ENCODE data around the gene INSYN2B.

INSYN2B gene

DNA sequence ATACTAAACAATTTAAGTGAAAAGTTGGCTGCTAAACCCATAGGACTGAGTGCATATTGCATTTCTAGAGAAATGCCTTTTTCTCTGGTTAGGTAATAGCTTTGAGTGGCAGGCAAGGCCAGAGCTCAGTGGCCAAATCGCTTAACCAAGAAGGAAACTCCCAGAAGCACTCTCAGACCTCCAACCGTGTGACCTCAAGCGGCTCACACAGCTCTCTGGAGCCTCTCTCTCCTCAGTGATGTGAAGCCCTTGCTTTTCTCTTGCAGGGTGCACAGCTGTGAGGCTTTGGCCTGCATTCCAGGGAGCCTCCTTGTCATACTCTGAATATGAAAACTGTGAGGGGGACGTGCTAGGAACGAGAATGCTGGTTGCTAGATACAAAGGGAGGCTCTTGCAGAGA lies 106.7 kb downstream of the INSYN2B start:
- H3K4me3 ChIP-seq (replicated peaks in 1 of 2; ENCODE audit: low read depth in 2 of 2, low read length in 2 of 2) = no peak overlapping the region
- TF ChIP-seq, protein P1, sequence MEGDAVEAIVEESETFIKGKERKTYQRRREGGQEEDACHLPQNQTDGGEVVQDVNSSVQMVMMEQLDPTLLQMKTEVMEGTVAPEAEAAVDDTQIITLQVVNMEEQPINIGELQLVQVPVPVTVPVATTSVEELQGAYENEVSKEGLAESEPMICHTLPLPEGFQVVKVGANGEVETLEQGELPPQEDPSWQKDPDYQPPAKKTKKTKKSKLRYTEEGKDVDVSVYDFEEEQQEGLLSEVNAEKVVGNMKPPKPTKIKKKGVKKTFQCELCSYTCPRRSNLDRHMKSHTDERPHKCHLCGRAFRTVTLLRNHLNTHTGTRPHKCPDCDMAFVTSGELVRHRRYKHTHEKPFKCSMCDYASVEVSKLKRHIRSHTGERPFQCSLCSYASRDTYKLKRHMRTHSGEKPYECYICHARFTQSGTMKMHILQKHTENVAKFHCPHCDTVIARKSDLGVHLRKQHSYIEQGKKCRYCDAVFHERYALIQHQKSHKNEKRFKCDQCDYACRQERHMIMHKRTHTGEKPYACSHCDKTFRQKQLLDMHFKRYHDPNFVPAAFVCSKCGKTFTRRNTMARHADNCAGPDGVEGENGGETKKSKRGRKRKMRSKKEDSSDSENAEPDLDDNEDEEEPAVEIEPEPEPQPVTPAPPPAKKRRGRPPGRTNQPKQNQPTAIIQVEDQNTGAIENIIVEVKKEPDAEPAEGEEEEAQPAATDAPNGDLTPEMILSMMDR (IDR thresholded peaks at IDR 0.05; ENCODE audit: low read depth, low read length) = no peak
- peak; percentile 26 to 79 for DNase-seq (ENCODE audit: low read depth in 2 of 2)

DNA sequence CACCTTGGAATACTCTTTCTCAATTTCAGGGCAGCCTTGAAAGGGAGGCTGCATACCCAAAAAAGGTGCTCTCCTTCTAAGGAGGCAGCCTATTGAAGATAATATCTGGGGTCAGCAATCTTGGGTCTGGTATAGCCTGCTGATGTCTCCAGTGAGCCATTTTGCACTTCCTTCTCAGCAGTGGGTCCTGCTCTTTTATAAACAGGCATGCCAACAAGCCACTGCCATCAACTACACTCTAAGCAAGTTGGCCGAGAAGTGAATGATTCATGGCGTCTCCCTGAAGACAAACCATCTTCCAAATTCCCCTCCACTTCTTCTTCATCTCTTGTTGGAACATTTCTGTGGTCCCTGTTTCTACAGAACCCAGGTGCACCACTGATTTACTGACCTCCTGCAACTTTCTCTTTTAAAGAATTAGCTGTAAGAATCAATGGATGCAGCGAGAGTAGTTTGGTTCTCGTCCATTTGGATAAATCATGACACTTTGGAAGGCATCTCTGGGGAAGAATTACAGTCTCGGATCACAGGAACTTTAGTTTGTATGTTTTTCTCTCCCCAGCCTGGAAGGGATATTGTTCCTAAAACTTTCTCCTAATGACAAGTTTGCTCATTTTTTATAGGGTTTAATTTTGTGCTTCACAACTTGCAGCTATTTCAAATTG lies 108.3 kb downstream of the INSYN2B start:
- no peak for DNase-seq (ENCODE audit: low read depth in 2 of 2)
- TF ChIP-seq, protein P1 (IDR thresholded peaks at IDR 0.05; ENCODE audit: low read depth, low read length) = no peak

DNA sequence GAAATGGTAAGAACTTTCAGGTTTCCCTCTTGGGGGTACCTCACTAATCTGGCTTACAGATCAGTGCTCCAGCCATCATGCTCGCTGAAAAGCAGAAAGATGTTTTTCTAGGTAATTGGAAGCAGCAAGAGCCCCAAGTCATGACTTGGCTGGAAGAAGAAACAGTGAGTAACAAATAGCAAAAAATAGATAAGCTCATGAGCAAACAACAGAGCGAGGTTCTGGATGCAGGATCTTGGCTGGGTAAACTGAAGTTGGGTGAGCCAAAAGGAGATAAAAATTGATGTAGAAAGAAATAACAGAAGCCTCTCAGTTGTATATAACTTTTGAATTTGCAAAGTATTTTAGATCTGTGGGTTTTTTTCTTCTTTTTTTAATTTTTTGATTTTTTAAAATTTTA lies 110.1 kb downstream of the INSYN2B start:
- no peak overlapping the region for H3K4me3 ChIP-seq (replicated peaks in 1 of 2; ENCODE audit: low read depth in 2 of 2, low read length in 2 of 2)
- DNase-seq (ENCODE audit: low read depth in 2 of 2) = peak in 1 of 2 donors; percentile 60
- TF ChIP-seq, protein P1 (IDR thresholded peaks at IDR 0.05; ENCODE audit: low read depth, low read length) = no peak

More for the DNA sequence above, 108.3 kb downstream of the INSYN2B start:
- H3K4me3 ChIP-seq (replicated peaks in 1 of 2; ENCODE audit: low read depth in 2 of 2, low read length in 2 of 2) = no peak overlapping the region

DNA sequence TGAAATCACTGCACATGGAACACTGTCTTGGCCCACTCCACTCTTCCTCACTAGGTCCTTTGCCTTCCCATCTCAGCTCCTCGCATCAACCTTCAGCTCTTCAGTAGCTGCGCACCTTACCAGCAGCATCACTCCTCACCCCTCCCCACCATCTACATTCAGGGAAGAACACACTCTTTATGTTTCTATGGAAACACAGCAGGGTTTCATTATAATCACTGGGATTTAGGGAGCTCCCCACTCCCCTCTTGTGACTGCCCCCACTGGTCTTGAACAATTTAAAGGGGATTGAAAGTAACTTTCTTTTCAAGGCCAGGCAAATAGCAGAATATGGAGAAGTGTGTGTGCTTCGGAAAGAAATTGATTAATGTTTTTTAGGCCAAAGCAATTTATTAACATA lies 111.2 kb downstream of the INSYN2B start:
- TF ChIP-seq, protein P1 (IDR thresholded peaks at IDR 0.05; ENCODE audit: low read depth, low read length) = no peak
- H3K4me3 ChIP-seq (replicated peaks in 1 of 2; ENCODE audit: low read depth in 2 of 2, low read length in 2 of 2) = no peak overlapping the region
- no peak for DNase-seq (ENCODE audit: low read depth in 2 of 2)

DNA sequence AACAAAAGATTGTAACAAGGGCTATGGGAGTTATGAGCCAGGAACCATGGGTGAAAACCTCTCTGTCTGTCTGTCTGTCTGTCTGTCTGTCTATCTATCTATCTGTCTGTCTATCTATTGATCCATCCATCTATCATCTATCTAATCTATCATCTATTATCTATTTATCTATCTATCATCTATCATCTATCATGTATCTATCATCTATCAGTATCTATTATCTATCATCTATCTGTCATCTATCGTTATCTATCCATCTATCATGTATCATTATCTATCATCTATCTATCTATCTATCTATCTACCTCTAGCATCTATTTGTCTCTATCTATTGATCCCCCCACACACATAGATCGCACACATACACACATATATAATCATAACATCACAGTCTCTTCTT lies 112.9 kb downstream of the INSYN2B start:
- no peak overlapping the region for H3K4me3 ChIP-seq (replicated peaks in 1 of 2; ENCODE audit: low read depth in 2 of 2, low read length in 2 of 2)
- TF ChIP-seq, protein P1 (IDR thresholded peaks at IDR 0.05; ENCODE audit: low read depth, low read length) = no peak
- no peak for DNase-seq (ENCODE audit: low read depth in 2 of 2)

DNA sequence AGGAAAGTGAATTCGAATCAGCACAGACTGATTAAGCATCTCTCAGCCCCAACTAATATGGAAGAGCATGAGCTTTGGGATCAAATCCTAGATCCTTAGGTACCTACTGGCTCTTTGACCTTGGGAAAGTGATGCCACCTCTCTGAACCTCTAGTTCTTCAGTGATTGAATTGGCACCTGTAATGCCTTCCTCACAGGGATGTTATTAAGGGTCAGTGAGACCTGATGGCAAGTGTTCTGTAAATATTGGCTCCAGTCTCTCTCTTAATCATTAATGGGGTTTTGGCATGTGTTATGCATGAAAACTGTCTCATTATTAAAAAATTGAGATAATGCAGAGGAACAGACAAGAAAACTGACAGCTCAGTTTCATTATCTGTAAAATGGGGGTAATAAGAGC lies 115.8 kb downstream of the INSYN2B start:
- DNase-seq (ENCODE audit: low read depth in 2 of 2) = no peak
- TF ChIP-seq, protein P1 (IDR thresholded peaks at IDR 0.05; ENCODE audit: low read depth, low read length) = no peak
- H3K4me3 ChIP-seq (replicated peaks in 1 of 2; ENCODE audit: low read depth in 2 of 2, low read length in 2 of 2) = no peak overlapping the region

DNA sequence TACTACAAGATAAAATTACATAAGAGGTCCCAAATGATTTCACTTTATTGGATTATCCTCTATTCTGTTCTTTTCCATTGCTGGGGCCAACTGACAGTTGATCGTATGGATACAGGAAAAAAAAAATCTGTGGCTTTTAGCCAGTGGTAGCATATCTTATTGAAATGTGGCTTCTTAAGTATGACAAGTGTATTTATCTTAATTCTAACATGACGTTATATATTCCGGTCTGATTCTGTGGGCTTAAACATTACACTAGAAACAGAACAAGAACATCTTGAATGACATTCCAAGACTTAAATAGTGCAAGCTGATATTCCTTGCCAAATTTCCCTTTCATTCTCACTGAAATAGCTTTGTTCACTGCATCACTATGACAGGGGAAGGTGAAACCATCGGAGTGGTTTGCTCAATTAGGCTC lies 117.9 kb downstream of the INSYN2B start:
- H3K4me3 ChIP-seq (replicated peaks in 1 of 2; ENCODE audit: low read depth in 2 of 2, low read length in 2 of 2) = no peak overlapping the region
- peak in 1 of 2 donors; percentile 61 for DNase-seq (ENCODE audit: low read depth in 2 of 2)
- TF ChIP-seq, protein P1 (IDR thresholded peaks at IDR 0.05; ENCODE audit: low read depth, low read length) = no peak
